Retinal pigment epithelial cell (primary cell): ENCODE data around the gene DCLRE1A.

Experiments used
- DNase-seq: peaks from one replicate; pipeline ENCODE4 v3.0.0-alpha.2; 2010; ENCODE audit warnings: low read depth
- H3K4me3 ChIP-seq: 2 replicates; pipeline ENCODE4 v1.5.1; 2011; ENCODE audit warnings: mild to moderate bottlenecking, low read length, control low read depth, moderate library complexity
- TF ChIP-seq, protein P1 (sequence below): conservative IDR thresholded peaks from 2 replicates; pipeline ENCODE4 v1.5.1; 2011; ENCODE audit warnings: low read depth, low read length, control low read depth, inconsistent platforms

The DCLRE1A gene

GRCh38 chr10:113891476-113891875 lies 37.6 kb upstream of the DCLRE1A start:
- TF ChIP-seq, protein P1, sequence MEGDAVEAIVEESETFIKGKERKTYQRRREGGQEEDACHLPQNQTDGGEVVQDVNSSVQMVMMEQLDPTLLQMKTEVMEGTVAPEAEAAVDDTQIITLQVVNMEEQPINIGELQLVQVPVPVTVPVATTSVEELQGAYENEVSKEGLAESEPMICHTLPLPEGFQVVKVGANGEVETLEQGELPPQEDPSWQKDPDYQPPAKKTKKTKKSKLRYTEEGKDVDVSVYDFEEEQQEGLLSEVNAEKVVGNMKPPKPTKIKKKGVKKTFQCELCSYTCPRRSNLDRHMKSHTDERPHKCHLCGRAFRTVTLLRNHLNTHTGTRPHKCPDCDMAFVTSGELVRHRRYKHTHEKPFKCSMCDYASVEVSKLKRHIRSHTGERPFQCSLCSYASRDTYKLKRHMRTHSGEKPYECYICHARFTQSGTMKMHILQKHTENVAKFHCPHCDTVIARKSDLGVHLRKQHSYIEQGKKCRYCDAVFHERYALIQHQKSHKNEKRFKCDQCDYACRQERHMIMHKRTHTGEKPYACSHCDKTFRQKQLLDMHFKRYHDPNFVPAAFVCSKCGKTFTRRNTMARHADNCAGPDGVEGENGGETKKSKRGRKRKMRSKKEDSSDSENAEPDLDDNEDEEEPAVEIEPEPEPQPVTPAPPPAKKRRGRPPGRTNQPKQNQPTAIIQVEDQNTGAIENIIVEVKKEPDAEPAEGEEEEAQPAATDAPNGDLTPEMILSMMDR: no peak
- DNase-seq: no peak
- no peak overlapping the region for H3K4me3 ChIP-seq

DNA sequence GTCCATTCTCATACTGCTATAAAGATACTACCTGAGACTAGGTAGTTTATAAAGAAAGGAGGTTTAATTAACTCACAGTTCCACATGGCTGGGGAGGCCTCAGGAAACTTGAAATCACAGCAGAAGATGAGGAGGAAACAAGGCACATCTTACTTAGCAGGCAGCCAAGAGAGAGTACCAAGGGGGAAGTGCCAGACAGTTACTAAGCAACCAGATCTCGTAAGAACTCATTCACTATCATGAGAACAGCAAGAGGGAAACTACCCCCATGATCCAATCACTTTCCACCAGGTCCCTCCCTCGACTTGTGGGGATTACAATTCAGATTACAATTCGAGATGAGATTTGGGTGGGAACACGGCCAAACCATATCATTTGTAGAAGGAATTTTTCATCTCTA lies 36.9 kb upstream of the DCLRE1A start:
- TF ChIP-seq, protein P1: no peak
- DNase-seq: no peak
- H3K4me3 ChIP-seq: no peak overlapping the region

DNA sequence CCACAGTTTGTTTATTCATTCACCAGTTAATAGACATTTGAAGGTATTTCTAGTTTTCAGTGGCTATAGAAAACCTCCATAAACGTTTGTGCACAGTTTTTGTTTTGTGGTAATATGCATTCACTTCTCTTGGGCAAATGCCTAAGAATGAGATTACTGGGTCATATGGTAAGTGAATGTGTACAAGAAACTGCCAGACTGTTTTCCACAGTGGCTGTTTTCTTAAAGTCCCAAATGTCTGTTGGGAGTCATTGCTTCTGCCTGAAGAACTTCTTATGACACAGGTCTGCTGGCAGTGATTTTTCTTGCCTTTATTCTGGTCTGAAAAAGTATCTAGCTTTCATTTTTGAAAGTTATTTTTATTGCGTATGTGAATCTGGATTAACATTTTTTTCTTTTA lies 36.0 kb upstream of the DCLRE1A start:
- H3K4me3 ChIP-seq: no peak overlapping the region
- DNase-seq: peak; percentile 78
- TF ChIP-seq, protein P1: no peak

- no peak for DNase-seq
- H3K4me3 ChIP-seq: no peak overlapping the region
- TF ChIP-seq, protein P1: no peak
These were observed 28.4 kb upstream of the DCLRE1A start for GRCh38 chr10:113882240-113882639.

DNA sequence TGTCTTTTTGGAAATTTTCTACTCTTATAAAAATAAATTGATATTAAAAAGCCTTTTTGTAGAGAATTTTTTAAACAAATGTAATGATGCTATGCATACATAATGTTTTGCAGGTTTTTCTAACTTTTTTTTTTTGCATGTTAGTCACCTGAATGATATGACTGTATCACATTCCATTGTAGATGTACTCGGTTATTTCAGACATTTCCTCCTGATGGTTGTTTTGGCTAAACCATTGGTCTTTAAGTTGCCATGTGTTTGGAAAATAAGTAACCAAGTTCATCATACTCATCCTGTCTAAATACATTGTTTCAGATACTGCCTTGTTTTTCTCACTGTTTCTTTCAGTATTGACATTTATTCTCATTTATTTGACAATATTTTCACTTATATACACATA lies 26.4 kb upstream of the DCLRE1A start:
- no peak for DNase-seq
- TF ChIP-seq, protein P1: no peak
- no peak overlapping the region for H3K4me3 ChIP-seq

- TF ChIP-seq, protein P1: no peak
- DNase-seq: no peak
- no peak overlapping the region for H3K4me3 ChIP-seq
These were observed 25.8 kb upstream of the DCLRE1A start for GRCh38 chr10:113879691-113880090.

DNA sequence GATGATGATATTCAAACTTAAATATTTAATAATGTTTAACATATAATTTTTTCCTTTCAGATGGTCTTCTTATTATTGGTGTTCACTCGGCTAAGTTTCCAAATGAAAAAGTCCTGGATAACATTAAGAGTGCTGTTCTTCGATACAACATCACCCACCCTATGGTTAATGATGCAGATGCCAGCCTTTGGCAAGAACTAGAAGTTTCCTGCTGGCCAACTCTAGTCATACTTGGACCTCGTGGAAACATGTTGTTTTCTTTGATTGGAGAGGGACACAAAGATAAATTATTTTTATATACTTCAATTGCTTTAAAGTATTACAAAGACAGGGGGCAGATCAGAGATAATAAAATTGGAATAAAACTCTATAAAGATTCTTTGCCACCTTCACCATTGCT lies 22.6 kb upstream of the DCLRE1A start:
- H3K4me3 ChIP-seq: no peak overlapping the region
- DNase-seq: no peak
- TF ChIP-seq, protein P1: no peak
